GM18951 (cell line): ENCODE results near the gene ARHGAP24.

ENCODE experiments used
- POLR2A ChIP-seq: IDR thresholded peaks from 4 replicates; pipeline ENCODE4 v1.6.1; 2011; ENCODE audit warnings: mild to moderate bottlenecking; ENCODE audit not compliant: insufficient read length, insufficient read depth; ENCODE audit errors: extremely low read depth
- in situ Hi-C: fragments of 300-500 bp; cut with MboI; formaldehyde crosslinking; loops from one replicate; pipeline ENCODE4 v1.12.0; 2022; ENCODE audit warnings: low sequenced_read_pairs, mixed read lengths, inconsistent platforms; ENCODE audit not compliant: unreplicated experiment

The ARHGAP24 gene

DNA sequence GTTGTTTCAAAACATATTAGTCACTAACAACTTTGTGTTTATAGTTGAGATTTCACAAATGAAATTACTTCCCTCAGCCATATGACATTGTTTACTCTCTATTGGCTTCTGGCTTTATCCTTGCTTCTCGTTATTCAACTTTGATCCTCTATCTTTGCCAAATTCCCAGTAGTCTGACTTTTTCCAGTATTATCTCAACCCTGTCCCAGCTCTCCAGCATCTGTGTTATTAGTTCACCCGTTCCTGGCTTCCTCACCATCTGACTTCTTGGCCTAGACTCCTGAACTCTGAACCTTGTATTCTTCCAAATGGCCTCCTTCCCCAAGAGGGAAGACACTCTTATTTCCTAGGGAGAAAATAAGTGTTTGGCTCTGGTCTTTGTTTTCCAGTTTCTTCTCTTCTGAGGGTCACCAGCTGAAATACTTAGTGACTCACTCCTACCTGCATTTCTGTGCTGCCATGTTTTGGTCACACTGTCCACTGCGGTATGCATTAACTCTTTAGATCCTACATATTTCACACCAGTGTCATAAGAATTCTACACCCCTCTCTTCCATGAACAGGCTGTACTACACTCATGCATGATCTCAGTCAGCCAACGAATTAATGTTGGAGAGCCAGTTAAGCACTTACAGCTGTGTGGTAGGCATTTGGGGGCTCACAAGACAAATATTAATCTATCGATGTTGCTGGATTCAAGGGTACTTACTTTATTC is 17.0 kb upstream of the ARHGAP24 start:
- in situ Hi-C loops, result no loop called here
- no peak for TF ChIP-seq POLR2A

DNA sequence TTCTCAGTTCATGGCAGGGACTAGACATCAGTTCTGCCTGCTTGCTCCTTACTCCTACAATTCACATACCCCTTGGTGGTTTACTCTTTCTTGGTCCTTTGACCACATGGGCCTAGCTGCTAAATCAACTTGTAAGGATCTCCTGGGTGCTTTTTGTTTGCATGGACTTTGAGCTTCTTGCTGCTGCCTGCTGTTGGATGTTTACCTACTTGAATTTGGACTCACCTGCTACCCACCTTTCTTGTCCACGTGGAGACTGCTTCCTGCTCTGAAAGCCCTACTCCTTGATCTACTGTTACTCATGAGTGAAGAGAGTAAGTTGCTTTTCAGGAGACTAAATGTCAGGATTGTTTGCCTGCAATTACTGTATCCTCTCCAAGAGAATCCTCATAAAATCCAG is 15.2 kb upstream of the ARHGAP24 start:
- in situ Hi-C loops, result no loop called here
- TF ChIP-seq POLR2A, result no peak

DNA sequence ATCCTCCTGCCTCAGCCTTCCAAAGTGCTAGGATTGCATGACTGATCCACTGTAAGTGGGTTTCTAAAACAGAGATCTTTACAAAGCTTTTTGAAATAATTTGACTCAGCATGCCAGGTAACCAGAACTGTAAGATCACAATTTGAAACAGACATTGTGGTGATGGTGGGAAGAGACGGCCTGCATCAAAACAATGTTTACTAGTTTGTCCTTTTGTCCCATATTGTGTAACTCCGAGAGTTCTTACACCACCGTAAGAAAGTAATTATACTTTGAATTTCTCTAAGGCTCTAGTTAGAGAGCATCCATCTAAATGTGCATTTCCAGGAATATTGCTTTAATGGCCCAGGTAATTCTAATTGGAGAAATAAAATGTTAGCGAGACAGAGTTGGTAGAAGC is 594 bp upstream of the ARHGAP24 start:
- TF ChIP-seq POLR2A, result no peak
- in situ Hi-C loops, result no loop called here

DNA sequence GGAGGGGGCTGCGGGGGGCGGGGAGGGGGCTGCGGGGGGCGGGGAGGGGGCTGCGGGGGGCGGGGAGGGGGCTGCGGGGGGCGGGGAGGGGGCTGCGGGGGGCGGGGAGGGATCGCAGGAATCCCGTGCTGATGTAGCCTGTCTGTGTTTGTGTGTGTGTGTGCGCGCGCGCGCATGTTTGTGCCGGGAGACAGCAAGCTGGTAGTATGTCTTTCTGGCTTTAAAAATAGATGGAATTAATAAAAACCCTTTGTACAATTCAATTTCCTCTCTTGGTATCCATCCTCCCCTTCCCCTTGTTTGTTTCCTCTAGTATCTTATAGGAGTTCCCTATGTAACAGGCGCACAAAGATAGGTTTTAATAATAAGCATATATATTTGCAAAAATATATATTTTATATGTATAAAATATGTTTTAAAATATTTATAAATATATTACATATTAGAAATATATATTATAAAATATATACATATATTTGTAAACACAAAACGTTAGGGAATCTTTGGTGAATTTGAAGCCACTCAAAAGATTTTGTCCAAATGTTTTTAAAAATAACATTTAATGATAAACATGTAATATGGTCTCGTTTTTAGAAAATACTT is 782 bp downstream of the ARHGAP24 start:
- no peak for TF ChIP-seq POLR2A
- in situ Hi-C loops, result no loop called here

DNA sequence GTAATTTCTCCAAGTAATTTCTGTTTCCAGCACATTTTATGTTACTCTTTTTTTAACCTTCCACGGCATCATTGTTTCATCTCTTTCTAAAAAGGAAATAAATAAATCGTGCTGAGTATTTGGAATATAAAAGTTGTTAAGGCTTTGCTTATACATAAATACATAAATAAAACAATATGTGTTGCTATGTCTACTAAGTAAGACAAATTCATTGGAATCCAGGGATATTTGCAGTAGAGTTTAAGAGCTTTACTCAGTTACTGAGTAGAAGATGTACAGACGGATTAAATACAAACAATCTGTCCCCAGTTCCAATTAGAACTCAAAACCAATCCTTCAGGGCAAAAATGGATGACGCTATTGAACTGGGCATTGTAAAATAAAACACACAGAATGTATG is 1.4 kb downstream of the ARHGAP24 start:
- in situ Hi-C loops, result no loop called here
- no peak for TF ChIP-seq POLR2A

DNA sequence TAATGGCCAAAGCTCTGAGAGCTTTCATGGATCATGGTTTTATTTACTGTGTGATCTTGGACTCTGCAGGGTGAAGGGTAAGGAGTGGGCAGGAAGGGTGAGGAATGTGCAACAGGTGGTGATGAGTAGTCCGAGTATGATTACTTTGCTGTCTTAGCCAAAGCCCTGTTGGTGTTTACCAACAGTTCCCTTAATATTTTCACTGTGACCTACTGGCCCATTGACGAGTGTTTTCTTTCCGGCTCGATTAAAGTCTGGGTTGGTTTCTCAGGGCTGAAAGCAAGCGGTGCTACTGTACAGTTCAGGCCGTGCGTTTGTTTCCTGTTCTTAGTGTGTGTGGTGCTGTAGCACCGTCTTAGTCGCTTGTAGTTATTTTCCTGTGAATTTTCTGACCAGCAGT is 2.6 kb downstream of the ARHGAP24 start:
- in situ Hi-C loops, result no loop called here
- no peak for TF ChIP-seq POLR2A

DNA sequence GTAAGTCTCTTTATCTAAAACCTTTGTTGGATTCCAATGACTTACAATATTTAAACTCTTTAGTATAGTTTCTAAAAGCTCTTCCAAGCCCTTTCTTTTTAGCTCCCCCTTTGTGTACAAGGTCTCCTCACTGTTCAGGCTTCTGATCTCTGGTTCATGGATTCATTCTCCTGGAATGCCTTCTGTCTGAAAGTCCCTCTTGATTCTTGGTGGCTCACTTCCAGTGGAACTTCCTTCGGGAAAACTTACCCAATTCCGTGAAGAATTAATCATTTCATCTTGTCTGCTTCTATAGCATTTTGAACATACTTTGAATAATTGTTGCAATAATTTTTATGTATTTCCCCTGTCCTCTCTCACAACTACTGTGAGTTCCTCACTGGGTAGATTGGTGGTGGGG is 3.6 kb downstream of the ARHGAP24 start:
- in situ Hi-C loops, result no loop called here
- TF ChIP-seq POLR2A, result no peak

DNA sequence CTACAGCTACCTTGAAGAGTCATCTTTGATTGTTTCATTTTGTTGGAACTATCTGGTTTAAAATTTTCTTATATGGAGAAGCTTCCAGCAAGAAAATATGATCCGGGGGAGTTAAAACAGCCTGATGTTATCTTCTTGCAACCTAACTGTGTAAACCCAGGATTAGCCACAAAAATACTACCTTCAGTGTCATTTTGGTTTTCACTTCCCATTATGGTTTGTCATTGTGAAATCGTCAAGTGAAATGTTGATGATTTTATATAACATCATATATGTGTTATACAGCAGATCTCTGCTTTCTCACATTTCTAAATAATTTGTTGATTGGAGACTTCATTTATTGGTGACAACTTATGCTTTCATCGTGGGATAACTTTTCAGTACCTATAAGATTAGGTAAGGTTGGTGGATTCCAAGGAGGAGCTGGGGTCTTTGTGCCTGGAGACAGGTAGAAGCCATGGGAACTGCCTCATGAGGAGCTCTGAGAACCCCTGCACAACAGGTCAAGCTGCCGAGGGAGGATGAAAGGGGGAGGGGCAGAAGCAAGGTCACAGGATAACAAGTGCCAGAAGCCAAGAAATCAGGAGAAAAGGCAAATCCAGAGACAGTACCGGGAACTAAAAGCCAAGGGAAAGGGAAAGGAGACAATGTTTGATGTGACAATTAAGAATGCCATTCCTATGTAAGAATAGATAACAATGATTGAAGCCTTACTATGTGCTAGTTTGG is 7.2 kb downstream of the ARHGAP24 start:
- in situ Hi-C loops, result no loop called here
- no peak for TF ChIP-seq POLR2A

DNA sequence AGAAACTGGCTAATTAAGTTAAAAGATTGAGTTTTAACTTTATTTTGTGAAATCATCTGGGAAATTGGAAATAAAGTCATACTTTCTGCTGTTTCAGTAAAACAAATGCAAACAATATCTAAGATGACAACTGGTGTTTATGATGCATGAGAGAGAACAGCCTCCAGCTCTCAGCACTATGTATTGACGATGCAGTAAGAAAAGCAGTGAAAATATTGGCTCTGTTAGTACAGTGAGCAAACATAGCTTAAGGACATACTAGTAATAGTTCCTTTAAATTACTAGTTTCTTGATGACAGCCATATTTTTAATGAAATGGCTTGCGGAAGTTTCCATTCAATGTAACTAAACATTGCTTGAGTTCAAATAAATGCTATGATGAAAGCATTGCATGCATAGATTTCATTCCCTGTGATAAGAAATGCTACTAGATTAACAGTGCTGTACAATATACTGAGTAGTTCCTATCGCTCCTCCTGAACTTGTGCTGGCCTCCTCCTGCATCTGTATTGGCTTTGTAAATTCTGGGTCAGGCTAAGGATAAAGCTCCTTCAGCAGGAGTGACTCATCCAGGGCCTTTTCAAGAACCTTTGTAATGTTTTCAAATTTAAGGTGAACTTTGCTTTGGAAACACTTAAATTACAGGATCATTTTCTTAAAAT is 11.6 kb downstream of the ARHGAP24 start:
- no peak for TF ChIP-seq POLR2A

DNA sequence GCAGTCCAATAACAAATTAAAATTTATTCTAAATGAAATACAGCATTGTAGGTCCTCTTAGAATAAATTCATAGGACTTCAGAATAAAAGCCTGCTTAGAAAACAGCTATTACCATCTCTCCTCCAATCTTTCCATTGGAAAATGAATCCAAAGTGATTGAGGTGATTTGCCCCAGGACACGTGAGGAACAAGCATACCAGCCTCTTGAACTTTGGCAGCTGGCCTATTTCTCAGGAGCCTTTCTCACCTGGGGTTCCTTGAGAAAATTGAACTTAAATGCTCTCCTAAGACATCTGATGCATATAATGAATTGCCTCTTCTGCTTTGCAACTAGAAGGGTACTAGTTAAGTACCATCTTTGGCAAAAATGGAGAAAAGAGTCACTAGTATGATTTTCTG is 13.5 kb downstream of the ARHGAP24 start:
- no peak for TF ChIP-seq POLR2A
- in situ Hi-C loops, result no loop called here

More for the DNA sequence above, 11.6 kb downstream of the ARHGAP24 start:
- in situ Hi-C loops, result no loop called here

DNA sequence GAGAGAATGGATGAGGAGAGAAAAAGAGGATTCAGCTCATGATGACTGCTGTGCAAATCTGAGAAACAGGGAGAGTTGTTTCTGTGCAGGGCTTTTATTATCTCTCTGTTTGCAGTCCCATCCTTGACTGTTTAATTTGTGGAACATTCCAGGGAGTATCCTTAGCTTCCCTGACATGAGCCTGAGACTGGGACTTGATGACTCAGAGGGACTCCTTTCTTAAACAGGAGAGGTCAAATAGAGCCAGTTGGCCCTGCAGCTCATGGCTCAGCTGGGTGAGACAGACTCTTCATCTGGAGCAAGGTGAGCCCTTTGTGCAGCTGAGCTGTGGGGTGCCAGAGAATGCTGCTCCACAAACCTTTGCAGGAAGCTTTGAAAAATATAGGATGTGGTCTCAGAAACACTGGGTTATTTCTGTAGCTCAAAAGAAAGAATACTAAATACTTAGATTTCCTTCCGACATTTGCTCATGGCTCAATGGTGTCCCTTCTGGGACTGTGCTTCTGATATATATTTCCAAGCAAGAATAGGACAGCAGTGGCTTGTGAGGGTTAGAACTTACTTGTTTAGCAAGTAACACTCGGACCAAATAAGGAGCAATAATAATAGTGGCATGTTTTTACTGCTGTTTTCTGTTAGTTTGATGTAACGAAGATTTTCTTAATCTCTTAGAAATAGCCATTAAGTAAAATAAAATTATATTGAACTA is 14.5 kb downstream of the ARHGAP24 start:
- in situ Hi-C loops, result no loop called here
- no peak for TF ChIP-seq POLR2A

DNA sequence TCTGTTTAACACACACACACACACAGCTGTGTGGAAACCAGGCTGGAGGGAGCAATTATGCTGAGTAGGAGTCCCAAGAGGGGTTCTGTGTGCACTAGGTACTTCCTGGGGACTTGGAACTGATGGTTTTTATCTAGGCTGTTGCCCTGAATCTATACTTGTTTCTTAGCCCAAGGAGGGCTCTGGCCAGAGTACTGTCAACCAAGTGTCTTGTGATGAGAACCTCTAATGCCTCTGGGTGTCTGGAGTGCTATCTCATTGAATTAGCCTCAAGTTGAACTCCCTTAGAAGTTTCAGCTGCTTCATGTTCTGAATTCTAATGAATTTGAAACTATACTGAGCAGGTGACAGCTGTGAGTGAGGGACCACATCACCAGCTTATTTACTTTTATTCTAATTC is 16.6 kb downstream of the ARHGAP24 start:
- TF ChIP-seq POLR2A, result no peak
- in situ Hi-C loops, result no loop called here

DNA sequence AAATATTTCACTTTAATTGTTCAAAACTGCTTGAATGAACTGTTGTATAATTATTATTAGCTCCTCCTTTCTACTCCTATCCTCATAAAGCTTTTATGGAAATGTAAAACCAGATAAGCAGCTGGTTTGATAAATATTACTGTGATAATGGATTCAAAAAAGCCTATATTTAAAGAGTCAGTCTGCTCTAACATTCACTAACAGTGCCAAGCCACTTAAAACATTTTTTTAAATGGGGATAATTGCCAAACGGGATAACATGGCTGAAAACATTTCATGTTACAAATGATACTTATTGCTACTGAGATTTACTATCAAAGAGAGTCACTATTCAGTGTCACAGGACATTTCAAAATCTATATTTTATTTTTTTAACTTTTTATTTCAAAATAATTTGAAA is 17.4 kb downstream of the ARHGAP24 start:
- TF ChIP-seq POLR2A, result no peak
- in situ Hi-C loops, result no loop called here
